ENCODE data around the gene ZNF777.

ZNF777 gene

DNA sequence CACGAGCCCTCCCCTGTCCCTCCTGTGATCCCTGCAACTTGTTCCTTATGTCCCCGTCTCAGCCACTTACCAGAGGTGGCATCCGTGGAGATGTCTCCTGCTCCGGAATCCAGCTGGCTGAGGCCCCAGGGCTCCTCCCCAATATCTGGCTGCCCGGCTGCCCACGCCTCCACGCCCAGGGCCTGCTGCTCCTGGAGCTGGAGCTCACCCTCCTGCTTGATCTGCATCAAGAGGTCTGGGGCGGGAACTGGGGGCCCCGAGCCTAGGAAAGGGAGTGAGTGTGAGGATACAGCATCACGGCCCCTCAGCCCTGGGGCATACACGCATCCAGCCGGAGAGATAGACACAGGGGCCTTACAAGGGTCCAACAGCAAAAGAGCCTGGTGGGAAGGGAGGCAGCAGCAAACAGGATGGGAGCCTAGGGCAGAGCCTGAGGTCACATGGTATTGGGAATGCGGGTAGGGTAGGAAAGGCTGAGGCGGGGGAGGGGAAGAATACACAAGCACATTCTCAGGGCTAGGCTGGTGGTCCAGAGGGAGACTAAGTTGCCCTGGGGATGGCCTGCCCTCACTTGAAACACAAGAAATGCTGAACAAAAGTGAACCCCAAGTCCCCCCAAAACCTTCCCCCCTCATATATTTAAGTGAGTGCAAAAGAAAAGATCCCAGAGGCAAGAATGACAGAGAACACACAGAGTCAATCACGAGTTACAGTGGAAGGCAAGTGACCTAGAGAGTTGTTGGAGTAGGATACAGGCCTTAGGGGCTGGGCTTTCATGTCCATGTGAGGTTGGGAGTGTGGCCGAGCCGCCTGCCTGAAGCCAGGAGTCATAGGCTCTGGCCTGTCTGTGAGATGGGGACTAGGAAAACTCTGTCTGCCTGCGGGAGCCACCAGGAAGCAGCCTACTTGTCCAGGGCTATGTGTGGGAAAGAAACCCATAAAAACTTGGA, 16.9 kb upstream of the ZNF777 start:
- in situ Hi-C loops (cut with HindIII; ENCODE audit: low sequenced_read_pairs): no loop called here

GRCh38 chr7:149476791-149477190, 15.9 kb upstream of the ZNF777 start:
- in situ Hi-C loops (cut with HindIII; ENCODE audit: low sequenced_read_pairs): no loop called here

DNA sequence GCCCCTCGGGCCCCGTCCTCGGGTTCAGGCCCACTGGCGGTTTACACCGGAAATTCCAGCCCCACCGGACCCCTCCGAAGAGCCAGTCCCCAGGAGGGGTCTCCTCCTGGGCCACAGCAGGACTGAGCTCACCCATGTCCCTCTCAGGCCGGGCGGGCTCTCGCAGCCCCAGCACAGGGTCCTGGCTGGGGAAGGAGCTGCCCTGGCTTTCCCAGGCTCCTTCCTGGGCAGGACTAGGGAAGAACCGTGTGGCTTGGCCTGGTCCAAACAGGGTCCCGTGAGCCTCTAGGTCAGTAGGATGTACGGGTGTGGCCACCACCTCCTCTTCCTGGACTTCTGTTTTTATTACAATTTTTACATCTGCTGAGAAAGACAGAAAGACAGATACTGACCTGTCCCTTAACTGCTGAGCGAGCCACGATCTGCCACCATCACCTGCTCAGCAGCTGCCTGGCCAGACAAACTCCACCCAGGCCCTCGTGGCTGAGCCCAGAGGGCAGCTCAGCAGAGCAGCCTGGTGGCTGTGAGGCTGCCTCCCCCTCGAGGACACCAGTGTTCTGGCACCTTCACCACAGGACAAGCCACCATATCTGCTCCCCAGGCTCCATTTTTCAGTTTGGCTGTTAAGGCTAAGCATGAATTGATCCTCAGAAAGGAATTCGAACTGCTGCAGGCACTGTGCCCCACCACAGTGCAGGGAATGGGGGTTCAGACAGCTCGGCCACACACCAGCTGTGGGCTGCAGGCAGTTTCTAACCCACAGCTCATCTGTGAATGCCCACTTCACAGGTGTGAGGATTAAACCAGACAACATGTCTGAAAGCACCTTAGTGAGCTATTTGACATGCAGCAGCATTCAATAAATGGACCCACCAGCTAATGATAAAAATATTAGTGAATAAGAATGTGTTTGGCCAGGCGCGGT, 14.5 kb upstream of the ZNF777 start:
- in situ Hi-C loops (cut with HindIII; ENCODE audit: low sequenced_read_pairs): no loop called here

- in situ Hi-C loops (cut with HindIII; ENCODE audit: low sequenced_read_pairs): no loop called here
Measured at GRCh38 chr7:149474309-149475120, 13.7 kb upstream of the ZNF777 start.

GRCh38 chr7:149473251-149473650, 12.4 kb upstream of the ZNF777 start:
- in situ Hi-C loops (cut with HindIII; ENCODE audit: low sequenced_read_pairs): no loop called here

- in situ Hi-C loops (cut with HindIII; ENCODE audit: low sequenced_read_pairs): no loop called here
Measured at GRCh38 chr7:149471289-149471953, 10.6 kb upstream of the ZNF777 start.

DNA sequence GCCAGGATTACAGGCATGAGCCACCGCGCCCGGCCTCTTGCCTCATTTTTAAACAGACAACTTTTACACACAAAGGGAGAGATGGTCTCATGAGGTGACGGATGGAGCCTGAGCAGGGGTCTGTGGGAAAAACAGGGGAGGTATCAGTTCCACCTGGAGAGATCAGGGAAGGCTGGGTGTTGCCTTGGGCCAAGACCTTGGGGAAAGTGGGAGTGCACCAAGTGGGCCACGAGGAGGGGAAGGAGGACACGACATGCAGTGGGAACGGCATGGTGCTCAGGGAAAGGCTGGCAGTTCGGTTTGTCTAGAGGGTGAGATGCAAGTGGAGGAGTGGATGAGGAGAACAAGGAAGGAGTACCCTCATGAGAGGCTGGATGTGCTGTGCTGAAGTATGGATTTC, 8.9 kb upstream of the ZNF777 start:
- in situ Hi-C loops (cut with HindIII; ENCODE audit: low sequenced_read_pairs): no loop called here

- in situ Hi-C loops (cut with HindIII; ENCODE audit: low sequenced_read_pairs): no loop called here
Measured at GRCh38 chr7:149468208-149468607, 7.3 kb upstream of the ZNF777 start.

DNA sequence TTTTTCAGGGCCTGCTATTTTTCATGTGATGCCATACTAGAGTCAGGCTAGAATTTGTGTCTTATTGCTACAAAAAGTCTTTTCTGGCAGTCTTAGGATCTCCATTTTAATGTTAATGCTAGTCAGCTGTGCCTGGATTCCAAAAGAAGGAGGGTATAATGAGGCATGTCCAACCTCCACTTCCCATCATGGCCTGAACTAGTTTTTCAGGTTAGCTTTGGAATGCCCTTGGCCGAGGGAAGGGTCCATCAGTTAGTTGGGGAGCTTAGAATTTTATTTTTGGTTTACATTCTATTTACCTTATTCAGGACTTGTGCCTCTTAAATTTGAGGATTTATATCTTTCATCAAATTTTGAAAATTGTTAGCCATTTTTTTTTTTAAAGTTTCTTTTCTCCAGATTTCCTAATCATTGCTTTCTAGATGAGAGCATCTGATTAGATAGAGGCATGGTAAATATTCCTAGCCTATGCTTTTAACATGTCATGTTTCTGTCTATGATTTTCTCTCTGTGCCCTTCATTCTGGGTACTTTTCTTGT, 6.5 kb upstream of the ZNF777 start:
- in situ Hi-C loops (cut with HindIII; ENCODE audit: low sequenced_read_pairs): no loop called here

DNA sequence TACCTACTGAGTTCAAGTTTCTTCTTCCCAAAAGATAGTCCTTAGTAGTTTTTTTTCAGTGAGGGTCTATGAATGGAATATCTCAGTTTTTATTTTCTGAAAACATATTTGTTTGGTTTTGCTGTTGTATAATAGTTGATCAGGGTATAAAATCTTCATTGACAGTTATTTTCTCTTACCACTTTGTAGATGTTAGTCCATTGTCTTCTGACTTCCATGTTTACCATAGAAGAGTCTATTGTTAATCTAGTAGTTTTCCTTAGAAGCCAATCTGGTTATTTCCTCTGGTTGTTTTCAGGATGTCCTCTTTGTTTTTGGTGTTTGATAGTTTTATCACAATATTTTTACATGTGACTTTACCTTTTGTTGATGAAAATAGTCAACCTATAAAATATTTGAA, 5.5 kb upstream of the ZNF777 start:
- in situ Hi-C loops (cut with HindIII; ENCODE audit: low sequenced_read_pairs): no loop called here

DNA sequence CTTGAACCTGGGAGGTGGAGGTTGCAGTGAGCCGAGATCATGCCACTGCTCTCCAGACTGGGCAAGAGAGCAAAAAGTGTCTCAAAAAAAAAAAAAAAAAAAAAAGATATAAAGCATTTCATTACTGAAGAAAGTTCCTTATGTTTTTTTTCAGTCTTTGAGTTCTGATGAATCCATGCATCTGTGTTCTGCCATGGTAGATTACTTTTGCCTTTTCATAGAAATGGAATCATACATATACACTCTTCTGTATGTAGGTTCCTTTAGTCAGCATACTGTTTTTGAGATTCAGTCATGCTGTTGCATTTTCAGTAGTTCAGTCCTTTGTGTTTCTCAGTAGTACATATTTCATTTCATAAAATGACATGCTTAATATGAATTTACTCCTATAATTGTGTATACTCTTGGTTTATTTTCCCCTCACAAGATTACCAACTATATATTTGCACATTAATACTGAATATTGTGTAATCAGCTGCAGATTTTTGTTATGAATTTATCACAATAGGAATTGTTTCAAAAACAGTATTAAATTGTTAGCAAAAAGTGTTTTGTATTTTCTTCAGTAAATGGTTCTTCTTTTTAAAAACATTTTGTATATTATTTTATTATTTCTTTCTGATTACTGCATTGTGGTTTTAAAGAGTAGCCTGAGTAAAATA, 2.8 kb upstream of the ZNF777 start:
- in situ Hi-C loops (cut with HindIII; ENCODE audit: low sequenced_read_pairs): no loop called here

DNA sequence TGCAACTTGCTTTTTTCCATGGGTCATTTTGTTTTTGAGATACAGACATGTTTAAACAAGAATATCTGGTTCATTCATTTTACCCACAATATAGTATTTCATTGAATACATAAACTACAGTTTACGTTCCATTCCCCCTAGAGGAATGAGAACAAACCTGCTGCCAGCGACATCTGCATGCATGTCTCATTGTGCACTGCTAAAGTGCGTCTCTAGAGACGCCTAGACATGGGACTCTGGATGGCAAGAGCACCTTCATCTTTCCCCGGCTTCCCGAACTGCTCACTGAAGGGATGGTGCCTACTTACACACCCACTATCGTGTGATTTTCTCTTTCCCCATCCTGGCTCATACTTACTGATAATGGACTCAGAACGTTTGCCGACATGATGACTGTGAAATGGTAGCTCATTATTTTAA, 1.2 kb upstream of the ZNF777 start:
- in situ Hi-C loops (cut with HindIII; ENCODE audit: low sequenced_read_pairs): no loop called here

GRCh38 chr7:149459540-149460452, 1.1 kb downstream of the ZNF777 start:
- in situ Hi-C loops (cut with HindIII; ENCODE audit: low sequenced_read_pairs): no loop called here

DNA sequence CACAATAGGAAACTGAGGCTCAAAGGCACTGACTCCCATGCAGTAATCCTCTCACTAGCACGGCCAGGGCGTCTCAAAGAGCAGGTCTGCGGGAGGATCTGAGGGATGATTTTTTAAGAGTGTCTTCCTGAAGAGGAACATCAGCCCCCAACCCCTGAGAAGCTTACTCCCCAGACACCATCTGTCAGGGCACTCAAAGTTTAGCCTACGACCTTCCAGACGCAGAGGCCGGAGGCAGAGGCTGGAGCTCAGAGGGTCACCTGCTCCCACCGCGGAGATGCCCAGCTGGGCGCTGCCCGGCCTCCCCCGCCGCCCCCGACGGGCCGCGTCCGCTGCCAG, 1.7 kb downstream of the ZNF777 start:
- in situ Hi-C loops (cut with HindIII; ENCODE audit: low sequenced_read_pairs): no loop called here

- in situ Hi-C loops (cut with HindIII; ENCODE audit: low sequenced_read_pairs): no loop called here
Measured at GRCh38 chr7:149458235-149458634, 2.6 kb downstream of the ZNF777 start.

GRCh38 chr7:149457766-149458165, 3.1 kb downstream of the ZNF777 start:
- in situ Hi-C loops (cut with HindIII; ENCODE audit: low sequenced_read_pairs): no loop called here

DNA sequence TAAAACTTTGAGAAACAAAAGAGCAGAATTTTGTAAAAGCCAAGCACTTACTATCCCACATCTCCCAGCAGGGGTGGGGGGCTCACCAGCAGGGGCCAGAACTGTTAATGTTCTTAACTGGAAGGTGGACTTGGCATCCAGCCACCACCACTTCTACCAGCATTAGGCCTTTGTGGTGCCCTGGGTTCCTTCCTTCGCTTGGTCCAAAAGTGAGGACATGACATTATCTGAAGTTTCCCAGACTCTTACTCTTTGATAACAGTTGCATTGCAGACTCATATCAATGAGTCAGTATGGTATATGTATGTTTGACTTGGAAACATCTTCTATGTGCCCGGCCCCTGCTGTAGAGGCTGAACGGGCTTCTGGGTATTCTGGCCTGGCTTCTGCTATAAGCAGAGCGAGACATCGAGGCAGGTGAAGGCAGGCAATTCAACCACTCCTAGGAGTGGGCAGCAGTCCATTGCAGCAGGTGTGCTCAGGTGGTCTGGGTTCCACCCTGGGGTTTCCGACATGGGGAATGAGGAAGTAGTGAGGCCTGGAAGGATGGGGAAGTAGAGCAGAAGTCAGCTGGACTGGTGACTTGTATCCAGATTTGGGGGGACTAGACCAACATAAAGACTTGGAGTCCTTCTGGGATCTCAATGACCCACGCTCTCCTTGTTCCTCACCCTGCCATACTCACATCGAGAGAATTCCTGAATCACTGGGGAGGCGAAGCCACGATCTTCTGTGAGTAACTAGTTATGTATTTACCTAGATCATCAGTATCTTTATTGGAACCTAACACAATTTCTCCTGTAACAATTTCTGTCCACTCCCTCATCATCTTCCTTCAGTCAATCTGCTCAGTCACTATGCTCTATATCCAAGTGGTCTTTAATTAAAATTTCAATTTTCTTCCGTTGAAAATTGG, 4.1 kb downstream of the ZNF777 start:
- in situ Hi-C loops (cut with HindIII; ENCODE audit: low sequenced_read_pairs): no loop called here
